COLO668 (cell line): ENCODE results near the gene CNTN5.
"Not testable (repeated sequence)": the region's sequence is repeated elsewhere in the genome, so short reads cannot be mapped to it uniquely, and the experiment has no call there.

ENCODE experiments used
- DNase-seq: peaks from one replicate; lab custom pipeline; 2025; ENCODE audit not compliant: unreplicated experiment; lab: John Stamatoyannopoulos, UW

Gene CNTN5

GRCh38 chr11:100177651-100178050 lies 1156.9 kb downstream of the CNTN5 start:
- no peak for DNase-seq

- DNase-seq: no peak
Observed at GRCh38 chr11:100182350-100182749, 1161.6 kb downstream of the CNTN5 start.

GRCh38 chr11:100182927-100183326 lies 1162.2 kb downstream of the CNTN5 start:
- no peak for DNase-seq

- DNase-seq: no peak
Observed at GRCh38 chr11:100185588-100185987, 1164.8 kb downstream of the CNTN5 start.

- DNase-seq: no peak
Observed at GRCh38 chr11:100188137-100188783, 1167.5 kb downstream of the CNTN5 start.

GRCh38 chr11:100190395-100190794 lies 1169.6 kb downstream of the CNTN5 start:
- no peak for DNase-seq

GRCh38 chr11:100192181-100192580 lies 1171.4 kb downstream of the CNTN5 start:
- DNase-seq: no peak

- DNase-seq: no peak
Observed at GRCh38 chr11:100203789-100204188, 1183.0 kb downstream of the CNTN5 start.

GRCh38 chr11:100205926-100206325 lies 1185.2 kb downstream of the CNTN5 start:
- DNase-seq: no peak

GRCh38 chr11:100208207-100208606 lies 1187.5 kb downstream of the CNTN5 start:
- no peak for DNase-seq

- DNase-seq: no peak
Observed at GRCh38 chr11:100214791-100215190, 1194.0 kb downstream of the CNTN5 start.

GRCh38 chr11:100220801-100221200 lies 1200.1 kb downstream of the CNTN5 start:
- no peak for DNase-seq

- DNase-seq: no peak
Observed at GRCh38 chr11:100221791-100222190, 1201.0 kb downstream of the CNTN5 start.

- no peak for DNase-seq
Observed at GRCh38 chr11:100224541-100225034, 1203.8 kb downstream of the CNTN5 start.

- no peak for DNase-seq
Observed at GRCh38 chr11:100229086-100229485, 1208.3 kb downstream of the CNTN5 start.

GRCh38 chr11:100232006-100232405 lies 1211.3 kb downstream of the CNTN5 start:
- no peak for DNase-seq

- no peak for DNase-seq
Observed at GRCh38 chr11:100235085-100235484, 1214.3 kb downstream of the CNTN5 start.

GRCh38 chr11:100240025-100240539 lies 1219.3 kb downstream of the CNTN5 start:
- no peak for DNase-seq

GRCh38 chr11:100247704-100248103 lies 1227.0 kb downstream of the CNTN5 start:
- DNase-seq: no peak

- not testable (repeated sequence) for DNase-seq
Observed at GRCh38 chr11:100257238-100257803, 1236.6 kb downstream of the CNTN5 start.

GRCh38 chr11:100269516-100269915 lies 1248.8 kb downstream of the CNTN5 start:
- DNase-seq: no peak

- no peak for DNase-seq
Observed at GRCh38 chr11:100273066-100273815, 1252.5 kb downstream of the CNTN5 start.
